ENCODE results near the gene SLTM.
"Not testable (repeated sequence)": the region's sequence is repeated elsewhere in the genome, so short reads cannot be mapped to it uniquely, and the experiment has no call there.

The SLTM gene

DNA sequence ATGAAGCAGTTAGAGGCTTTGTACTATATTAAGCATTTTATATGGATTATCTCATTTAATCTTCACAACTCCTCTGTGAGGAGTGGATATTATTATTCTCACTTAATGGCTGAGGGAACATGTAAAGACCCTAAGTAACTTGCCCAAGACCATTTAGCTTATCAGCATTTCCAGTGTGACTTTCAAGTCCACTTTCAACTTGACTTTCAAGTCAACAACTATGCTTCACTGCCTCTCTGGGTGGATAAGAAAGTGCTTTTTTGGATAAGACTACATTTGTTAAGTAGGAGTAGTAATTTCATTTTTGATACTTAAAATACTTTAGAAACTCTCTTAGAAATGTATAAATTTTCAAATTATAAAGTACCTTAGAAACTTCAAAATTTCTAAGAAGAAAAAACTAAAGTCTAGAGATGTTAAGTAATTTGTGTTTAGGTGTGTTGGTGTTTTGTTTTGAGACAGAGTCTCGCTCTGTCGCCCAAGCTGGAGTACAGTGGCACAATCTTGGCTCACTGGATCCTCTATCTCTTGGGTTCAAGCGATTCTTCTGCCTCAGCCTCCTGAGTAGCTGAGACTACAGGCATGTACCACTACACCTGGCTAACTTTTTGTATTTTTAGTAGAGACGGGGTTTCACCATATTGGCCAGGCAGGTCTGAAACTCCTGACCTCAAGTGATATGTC is 90.6 kb downstream of the SLTM start:
- TF ChIP-seq, protein P1, sequence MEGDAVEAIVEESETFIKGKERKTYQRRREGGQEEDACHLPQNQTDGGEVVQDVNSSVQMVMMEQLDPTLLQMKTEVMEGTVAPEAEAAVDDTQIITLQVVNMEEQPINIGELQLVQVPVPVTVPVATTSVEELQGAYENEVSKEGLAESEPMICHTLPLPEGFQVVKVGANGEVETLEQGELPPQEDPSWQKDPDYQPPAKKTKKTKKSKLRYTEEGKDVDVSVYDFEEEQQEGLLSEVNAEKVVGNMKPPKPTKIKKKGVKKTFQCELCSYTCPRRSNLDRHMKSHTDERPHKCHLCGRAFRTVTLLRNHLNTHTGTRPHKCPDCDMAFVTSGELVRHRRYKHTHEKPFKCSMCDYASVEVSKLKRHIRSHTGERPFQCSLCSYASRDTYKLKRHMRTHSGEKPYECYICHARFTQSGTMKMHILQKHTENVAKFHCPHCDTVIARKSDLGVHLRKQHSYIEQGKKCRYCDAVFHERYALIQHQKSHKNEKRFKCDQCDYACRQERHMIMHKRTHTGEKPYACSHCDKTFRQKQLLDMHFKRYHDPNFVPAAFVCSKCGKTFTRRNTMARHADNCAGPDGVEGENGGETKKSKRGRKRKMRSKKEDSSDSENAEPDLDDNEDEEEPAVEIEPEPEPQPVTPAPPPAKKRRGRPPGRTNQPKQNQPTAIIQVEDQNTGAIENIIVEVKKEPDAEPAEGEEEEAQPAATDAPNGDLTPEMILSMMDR (IDR thresholded peaks at IDR 0.05; ENCODE audit: control insufficient read depth, extremely low read depth, insufficient read depth), result no peak
- no peak for DNase-seq (ENCODE audit: low read depth)
- H3K4me3 ChIP-seq (ENCODE audit: low read depth, low read length), result no peak overlapping the region

GRCh38 chr15:58840048-58840447 is 93.4 kb downstream of the SLTM start:
- TF ChIP-seq, protein P1 (IDR thresholded peaks at IDR 0.05; ENCODE audit: control insufficient read depth, extremely low read depth, insufficient read depth), result no peak
- no peak for DNase-seq (ENCODE audit: low read depth)
- no peak overlapping the region for H3K4me3 ChIP-seq (ENCODE audit: low read depth, low read length)

GRCh38 chr15:58839485-58839884 is 94.0 kb downstream of the SLTM start:
- no peak overlapping the region for H3K4me3 ChIP-seq (ENCODE audit: low read depth, low read length)
- peak; percentile 7 for DNase-seq (ENCODE audit: low read depth)
- TF ChIP-seq, protein P1 (IDR thresholded peaks at IDR 0.05; ENCODE audit: control insufficient read depth, extremely low read depth, insufficient read depth), result peak; percentile 46

DNA sequence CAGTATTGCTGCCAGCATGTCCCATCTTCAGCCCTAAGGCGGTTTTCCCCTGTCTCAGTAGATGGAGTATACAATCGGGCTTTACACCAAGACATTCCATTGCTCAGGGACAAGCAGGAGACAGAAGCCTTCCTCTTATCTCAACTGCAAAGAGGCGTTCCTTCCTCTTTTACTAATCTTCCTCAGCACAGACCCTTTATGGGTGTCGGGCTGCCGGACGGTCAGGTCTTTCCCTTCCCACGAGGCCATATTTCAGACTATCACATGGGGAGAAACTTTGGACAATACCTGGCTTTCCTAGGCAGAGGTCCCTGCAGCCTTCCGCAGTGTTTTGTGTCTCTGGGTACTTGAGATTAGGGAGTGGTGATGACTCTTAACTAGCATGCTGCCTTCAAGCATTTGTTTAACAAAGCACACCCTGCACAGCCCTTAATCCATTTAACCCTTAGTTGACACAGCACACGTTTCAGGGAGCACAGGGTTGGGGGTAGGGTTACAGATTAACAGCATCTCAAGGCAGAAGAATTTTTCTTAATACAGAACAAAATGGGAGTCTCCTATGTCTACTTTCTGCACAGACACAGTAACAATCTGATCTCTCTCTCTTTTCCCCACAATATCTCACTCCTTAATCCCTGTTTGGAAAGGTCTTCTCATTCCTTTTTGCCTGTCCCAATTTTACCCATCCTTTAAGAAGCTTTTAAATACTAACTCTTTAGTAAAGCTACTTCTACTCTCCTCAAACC is 99.6 kb downstream of the SLTM start:
- not testable (repeated sequence) for H3K4me3 ChIP-seq (ENCODE audit: low read depth, low read length); DNase-seq (ENCODE audit: low read depth)

DNA sequence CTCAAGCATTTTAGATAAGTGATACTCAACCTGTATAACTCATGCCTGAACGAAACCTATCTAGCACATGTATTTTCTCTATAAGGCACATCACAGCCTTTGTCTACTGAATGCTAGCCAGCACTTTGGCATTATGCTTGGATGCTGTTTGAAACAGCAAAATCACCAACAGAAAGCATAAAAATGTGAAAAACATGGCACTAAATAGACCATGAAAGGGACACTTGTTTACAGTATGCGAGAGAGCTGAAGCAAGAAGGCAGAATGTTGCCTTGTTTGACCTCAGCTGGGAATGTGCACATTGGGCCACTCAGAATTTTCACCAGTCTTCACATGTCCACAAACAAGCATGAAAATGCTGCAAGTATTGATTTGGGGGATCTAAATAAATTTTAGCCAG is 102.9 kb downstream of the SLTM start:
- DNase-seq (ENCODE audit: low read depth), result no peak

More for the DNA sequence above, 102.9 kb downstream of the SLTM start:
- H3K4me3 ChIP-seq (ENCODE audit: low read depth, low read length), result no peak overlapping the region
- TF ChIP-seq, protein P1 (IDR thresholded peaks at IDR 0.05; ENCODE audit: control insufficient read depth, extremely low read depth, insufficient read depth), result no peak

Data from LNCaP clone FGC (cell line).